AG20443 (cell line): ENCODE results near the gene SLC25A21.
"Not testable (repeated sequence)": the region's sequence is repeated elsewhere in the genome, so short reads cannot be mapped to it uniquely, and the experiment has no call there.

Experiments used
- DNase-seq: peaks from one replicate; pipeline ENCODE4 v3.0.0; 2012; ENCODE audit warnings: low spot score, mixed read lengths

Gene SLC25A21

DNA sequence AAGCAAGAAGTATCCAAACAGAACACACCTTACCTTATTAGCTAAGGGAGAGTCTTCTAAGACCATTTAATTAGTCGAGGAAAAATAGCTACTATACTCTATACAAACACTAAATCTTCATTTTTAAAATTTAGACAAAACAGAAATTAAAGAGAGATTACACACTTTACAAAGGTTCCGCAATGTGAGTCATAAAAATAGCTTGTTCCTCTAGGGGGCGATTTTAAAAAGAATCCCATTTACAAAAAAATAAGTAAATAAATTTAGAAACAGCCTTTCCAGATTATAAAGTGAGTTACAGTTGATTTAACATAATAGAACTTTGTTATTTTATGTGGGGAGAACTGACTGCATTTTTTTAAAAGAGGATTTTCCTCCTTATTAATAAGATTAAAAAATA is 309.1 kb downstream of the SLC25A21 start:
- no peak for DNase-seq

DNA sequence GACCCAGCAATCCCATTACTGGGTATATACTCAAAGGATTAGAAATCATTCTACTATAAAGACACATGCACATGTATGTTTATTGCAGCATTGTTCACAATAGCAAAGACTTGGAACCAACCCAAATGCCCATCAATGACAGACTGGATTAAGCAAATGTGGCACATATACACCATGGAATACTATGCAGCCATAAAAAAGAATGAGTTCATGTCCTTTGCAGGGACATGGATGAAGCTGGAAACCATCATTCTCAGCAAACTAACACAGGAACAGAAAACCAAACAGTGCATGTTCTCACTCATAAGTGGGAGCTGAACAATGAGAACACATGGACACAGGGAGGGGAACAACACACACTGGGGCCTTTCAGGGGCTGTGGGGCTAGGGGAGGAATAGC is 310.2 kb downstream of the SLC25A21 start:
- DNase-seq, result not testable (repeated sequence)

- DNase-seq, result no peak
Measured at GRCh38 chr14:36860831-36861230, 311.6 kb downstream of the SLC25A21 start.

GRCh38 chr14:36859119-36859518 is 313.3 kb downstream of the SLC25A21 start:
- no peak for DNase-seq

DNA sequence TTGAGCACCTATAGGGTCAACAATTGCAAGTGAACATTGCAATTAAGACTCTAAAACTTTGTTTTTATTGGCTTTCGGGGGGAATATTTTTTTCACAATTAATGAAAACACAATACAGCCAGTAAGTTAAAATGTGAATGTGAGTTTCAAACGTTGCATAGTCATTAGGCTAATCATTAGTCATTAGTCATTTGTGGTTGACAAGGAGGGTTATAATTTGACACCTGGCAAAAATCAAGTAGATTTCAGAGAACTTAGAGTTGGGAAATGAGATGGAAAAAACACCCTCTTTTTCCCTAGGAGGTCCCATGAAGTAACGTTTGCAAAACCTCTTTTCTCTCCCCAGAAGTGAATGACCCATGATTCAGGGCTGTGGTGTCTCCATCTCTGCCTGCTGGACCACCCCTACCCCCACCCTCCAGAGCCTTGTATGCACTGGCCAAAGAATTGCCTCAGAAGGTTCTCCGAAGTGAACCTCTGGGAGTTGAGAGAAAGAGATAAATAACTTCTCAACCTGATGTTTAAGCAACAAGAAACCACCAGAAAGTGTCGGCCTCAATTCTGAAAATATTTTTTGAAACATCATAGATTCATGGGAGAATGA is 314.5 kb downstream of the SLC25A21 start:
- no peak for DNase-seq

DNA sequence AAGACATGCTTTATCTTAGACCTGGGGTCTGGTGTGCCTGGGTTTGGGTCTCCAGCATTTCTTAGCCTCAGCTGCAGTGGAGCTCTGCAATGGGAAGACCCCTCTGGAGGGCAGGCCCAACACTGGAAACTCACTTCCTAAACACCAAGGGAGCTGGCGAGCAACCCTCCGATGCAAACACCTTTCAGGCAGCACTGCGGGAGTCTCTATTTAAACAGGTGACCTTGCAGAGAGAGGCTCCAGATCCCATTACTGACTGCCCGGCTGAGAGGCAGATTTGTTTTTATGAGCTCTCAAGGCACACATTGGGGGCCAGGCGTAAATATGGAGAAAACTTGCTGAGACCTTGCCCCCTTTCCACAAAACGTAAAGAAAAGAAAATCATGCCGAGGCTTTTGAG is 315.3 kb downstream of the SLC25A21 start:
- DNase-seq, result no peak

GRCh38 chr14:36856095-36856878 is 316.1 kb downstream of the SLC25A21 start:
- DNase-seq, result peak; percentile 18

DNA sequence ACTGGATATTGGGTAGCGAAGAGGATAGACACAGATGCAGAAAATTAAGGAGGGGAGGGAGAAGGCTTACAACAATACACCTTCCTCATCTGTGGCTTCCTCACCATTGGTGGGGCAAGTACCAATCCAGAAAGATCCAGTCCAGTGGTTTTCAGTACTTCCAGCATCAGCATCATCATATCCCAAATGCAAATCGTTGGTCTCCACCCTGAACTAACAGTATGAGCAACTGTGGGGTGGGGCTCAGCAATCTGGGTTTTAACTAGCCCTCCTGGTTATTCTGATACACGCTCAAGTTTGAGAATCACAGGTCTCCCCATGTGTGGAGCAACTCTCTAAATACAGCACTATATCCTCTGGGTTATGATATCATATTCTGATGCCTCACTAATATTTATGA is 317.0 kb downstream of the SLC25A21 start:
- no peak for DNase-seq

- DNase-seq, result peak; percentile 31
Measured at GRCh38 chr14:36852981-36853691, 319.3 kb downstream of the SLC25A21 start.

DNA sequence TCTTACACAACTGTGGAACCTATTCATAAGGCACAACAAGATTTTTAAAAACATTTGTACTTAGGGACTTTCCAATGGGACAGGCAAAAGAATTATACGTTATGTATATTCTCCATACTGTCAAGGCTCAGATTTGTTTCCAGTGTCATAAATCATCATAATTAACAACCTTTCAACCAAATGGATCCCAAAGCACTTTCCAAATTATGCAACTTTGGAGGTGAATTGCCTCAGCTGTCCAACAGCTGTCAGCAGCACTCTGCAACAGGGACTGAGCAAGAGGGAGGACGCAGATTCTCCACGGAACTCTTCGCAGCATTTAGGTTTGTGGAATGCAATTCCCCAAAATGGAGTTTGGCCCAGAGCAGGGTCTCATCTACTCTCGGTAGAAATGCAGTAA is 324.2 kb downstream of the SLC25A21 start:
- no peak for DNase-seq

GRCh38 chr14:36847366-36847765 is 325.0 kb downstream of the SLC25A21 start:
- no peak for DNase-seq

DNA sequence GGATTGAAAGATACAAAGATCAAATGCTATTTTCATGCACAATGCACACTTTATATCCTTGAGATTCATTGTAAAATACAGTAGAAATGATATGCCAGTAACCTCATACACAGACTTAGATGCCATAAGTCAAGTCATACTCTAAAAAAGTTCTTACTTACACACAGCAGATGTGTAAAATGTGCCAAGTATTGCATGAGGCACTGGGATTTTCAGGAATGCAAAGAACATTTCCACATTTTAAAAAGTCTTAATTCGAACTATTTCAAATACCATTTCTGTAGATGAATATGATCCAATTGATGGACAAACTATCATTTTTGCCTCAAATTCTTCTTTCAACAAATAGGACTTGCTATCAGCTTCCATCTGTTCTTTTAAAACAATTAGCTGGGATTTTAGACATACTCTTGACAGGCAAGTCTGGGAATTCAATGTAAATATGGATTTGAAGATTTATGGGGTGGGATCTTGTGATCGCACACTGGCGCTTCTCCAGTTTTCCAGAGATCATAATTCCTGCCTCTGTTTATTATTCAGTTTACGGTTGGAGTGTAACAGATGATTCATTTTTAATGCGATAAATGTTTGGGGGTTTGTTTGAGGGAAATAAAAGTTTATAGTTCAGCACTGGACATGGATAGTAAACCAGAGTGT is 326.9 kb downstream of the SLC25A21 start:
- no peak for DNase-seq

DNA sequence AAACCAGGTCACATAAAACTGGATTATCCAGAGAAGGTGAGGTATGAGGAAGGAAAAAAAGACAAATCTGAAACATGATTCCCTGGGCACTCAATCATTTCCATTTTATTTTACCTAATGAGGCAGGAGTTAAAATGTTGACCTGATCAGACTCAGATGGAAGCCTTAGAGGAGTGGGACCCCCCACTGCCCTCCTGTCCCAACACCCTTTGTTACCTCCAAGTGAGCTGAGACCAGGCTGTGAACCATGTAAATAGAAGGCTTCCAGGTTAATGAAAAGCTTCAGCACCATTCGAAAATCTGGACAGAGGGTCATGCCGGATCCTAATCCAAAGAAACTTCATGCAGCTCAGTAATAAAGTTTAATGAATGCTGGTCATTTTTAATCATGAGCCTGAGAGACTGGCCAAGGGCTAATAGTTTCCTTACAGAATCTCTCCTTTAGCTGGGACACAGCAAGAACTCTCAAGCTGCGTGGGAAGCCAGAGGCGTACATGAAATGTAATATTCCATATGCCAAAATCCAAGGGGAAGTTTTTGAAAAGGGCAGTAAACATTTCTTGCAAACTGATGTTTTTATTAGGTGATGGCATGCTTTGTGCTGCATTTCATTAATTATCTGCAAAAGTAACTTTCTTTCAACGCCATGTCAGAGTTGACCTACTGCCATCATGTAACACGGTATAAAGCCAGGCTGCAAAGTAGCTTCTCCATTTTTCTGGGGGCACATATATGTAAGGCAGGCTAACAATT is 327.8 kb downstream of the SLC25A21 start:
- no peak for DNase-seq

DNA sequence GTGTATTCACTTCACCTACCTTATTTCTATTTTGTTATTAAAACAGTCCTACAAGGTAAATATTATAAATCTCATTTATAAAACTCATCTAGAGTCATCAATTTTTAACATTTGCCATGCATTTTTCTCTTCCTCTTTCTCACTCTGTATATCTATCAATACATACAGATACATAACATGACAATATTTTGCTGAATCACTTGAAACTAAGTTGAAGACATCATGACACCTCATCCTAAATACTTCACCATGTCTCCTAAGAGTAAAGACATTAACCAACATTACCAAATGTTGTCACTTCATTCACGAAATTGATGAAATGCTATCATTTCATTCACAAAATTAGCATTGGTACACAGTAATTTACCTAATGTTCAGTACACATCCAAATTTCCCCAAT is 329.0 kb downstream of the SLC25A21 start:
- DNase-seq, result no peak

- DNase-seq, result no peak
Measured at GRCh38 chr14:36835128-36835527, 337.3 kb downstream of the SLC25A21 start.

DNA sequence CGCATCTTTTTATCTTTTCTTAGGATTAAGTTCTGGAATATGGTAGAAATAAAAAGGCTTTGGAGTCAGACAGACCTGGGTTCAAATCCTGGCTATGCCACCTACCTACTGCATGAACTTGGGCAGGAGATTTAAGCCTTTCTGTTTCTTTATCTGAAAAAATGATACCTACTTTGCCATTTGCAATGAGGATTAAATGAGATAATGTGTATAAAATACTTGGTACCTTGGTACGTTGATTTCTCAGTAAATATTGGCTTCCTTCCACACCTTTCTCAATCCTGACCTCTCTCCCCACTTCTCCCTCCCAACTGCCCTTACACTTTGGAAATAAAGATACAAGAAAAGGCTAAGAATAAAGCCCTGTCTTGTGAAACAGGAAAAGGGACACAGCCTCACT is 338.1 kb downstream of the SLC25A21 start:
- no peak for DNase-seq

GRCh38 chr14:36829547-36829946 is 342.9 kb downstream of the SLC25A21 start:
- no peak for DNase-seq

DNA sequence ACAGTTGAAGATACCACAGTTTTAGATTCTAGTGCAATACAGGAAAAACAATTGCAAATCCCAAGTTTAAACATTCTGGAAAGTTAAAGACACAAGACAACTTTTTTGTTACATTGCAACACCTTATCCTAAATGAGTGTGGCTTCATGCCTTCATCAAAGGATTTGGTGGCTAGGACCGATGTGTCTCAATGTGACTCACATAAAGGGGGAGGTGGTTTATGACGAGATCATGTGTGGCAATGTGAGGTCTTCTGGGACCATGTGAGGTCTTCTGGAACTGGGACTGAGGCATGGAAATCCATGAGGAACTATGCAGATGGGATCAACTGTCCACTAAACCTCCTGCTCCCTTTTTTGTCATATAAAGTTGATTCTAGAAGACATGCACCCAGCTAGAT is 344.5 kb downstream of the SLC25A21 start:
- DNase-seq, result no peak

DNA sequence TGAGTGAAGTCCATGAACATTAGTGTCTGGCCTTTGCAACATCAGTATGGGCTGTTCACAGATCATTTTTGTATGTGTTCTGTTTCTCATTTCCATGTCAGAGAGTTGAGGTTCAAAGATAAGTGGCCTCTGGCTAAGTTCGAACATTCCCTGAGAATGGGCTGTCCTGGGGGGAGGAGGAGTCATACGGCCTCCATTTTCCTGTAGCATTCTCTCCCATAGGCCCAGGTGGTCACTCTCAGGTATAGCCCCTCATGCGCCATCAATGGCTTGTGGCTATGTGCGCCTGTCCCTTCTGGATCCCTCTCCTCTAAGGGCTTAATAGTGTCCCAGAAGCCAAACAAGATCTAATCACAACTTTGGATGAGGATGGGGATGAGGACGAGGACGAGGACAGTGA is 345.8 kb downstream of the SLC25A21 start:
- no peak for DNase-seq

- no peak for DNase-seq
Measured at GRCh38 chr14:36824854-36825253, 347.6 kb downstream of the SLC25A21 start.

- DNase-seq, result no peak
Measured at GRCh38 chr14:36823651-36824050, 348.8 kb downstream of the SLC25A21 start.

DNA sequence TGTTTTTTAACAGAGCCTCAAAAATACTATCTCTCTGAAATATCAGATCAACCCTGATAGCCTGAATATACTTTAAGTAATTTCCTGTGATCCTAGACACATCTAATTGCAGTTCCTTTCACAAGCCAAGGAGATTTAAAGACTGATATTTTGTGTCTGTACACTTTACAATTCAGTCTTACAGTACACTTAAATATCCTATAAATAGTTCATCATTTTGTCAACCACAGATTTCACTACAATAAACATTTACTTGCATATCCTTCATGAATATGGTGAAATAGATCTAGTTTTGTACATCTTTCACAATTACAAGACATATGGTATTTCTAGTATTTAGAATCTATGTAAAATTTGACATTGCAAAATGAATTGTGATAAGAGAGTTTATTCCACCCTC is 349.7 kb downstream of the SLC25A21 start:
- no peak for DNase-seq
